Astrocyte of the spinal cord (primary cell): ENCODE results near the gene TOR1B.
A peak's percentile ranks its signal among the peaks of the same experiment; 100 is the strongest.

Experiments used
- DNase-seq: peaks from one replicate; pipeline ENCODE4 v3.0.0; 2011; ENCODE audit warnings: low read depth, low spot score
- H3K4me3 ChIP-seq: 2 replicates; pipeline ENCODE4 v1.5.1; 2011; ENCODE audit warnings: low read depth, mild to moderate bottlenecking, low read length, moderate library complexity
- CTCF ChIP-seq: IDR thresholded peaks from 2 replicates; pipeline ENCODE4 v1.5.1; 2012; ENCODE audit warnings: low read depth, mild to moderate bottlenecking, low read length, inconsistent platforms
- in situ Hi-C: cut with HindIII; loops from 2 replicates; pipeline ENCODE4 v1.10.0; 2017; ENCODE audit warnings: low sequenced_read_pairs

TOR1B gene

GRCh38 chr9:129832982-129833381 lies 30.0 kb downstream of the TOR1B start:
- in situ Hi-C loops = no loop called here
- no peak for TF ChIP-seq CTCF
- DNase-seq = no peak
- H3K4me3 ChIP-seq = no peak overlapping the region

- peak; percentile 7 for DNase-seq
- peak overlapping the region; percentile 94 for H3K4me3 ChIP-seq
- in situ Hi-C loops = no loop called here
- no peak for TF ChIP-seq CTCF
Measured at GRCh38 chr9:129834489-129835127, 31.6 kb downstream of the TOR1B start.

DNA sequence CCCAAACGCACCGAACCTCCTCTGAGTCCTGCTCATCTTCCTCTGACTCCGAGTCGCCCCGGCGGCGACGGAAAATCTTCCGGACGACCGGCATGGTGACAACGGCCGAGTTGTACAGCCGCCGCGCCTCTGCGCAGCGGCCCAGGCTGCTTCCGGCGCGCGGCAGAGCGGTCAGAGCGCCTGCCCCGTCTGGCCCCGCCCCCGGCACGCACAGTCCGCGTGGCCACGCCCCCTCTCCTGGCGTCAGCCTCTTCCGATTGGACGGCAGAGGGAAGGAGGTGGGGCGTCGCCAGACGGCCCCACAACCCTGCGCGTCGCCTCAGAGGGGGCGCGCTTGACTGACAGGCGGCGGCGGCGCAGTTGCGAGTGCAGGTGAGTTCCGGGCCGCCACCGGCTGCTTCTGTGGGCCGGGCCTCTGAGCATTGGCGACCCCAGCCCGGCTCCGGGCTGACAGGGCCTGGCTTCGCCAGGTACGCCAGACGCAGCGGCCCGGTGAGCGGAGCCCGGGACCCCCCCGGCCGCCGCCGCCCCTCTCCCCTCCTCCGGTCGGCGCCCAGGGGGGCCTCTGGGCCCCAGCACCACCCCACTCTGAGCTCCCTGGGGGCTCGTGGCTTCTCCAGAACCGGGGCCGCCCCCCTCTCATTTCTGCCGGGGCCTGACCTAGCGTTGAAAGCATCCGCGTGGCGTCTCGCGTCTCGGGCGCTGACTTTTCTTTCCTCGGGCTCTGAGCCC lies 32.3 kb downstream of the TOR1B start, which contains the start of the genes C9orf78 and USP20:
Gene C9orf78 (minus strand): TSS at position 148 of the 732 bp plus-strand sequence. CDS start 54 bp downstream, at position 94.
Gene USP20 (plus strand): TSS at position 331 of the 732 bp plus-strand sequence. CDS start 17,098 bp downstream, outside the sequence.
- in situ Hi-C loops = no loop called here
- TF ChIP-seq CTCF = no peak
- peak; percentile 95 for DNase-seq

DNA sequence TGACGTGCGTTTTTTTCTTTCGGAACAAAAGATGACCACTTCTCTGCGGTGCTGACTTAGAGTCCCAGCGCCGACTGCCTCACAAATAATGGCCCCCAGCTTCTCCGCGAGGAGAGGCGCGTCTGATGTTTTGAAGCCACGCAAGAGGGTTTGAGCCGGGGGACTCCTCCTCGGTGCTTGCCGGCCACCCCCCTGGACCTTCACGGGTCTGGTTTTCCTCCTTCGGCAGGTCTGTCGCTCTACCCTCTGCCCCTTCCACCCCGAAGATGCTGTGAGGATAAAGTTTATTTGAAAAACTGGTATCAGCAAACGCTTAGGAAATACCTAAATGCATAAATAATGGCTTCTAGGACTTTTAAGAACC lies 32.9 kb downstream of the TOR1B start:
- DNase-seq = no peak
- in situ Hi-C loops = no loop called here
- H3K4me3 ChIP-seq = peak overlapping the region; percentile 94
- no peak for TF ChIP-seq CTCF

More for the DNA sequence above, 32.3 kb downstream of the TOR1B start, which contains the start of the genes C9orf78 and USP20:
- peak within 1 kb of the TSS; percentile 94 for H3K4me3 ChIP-seq

DNA sequence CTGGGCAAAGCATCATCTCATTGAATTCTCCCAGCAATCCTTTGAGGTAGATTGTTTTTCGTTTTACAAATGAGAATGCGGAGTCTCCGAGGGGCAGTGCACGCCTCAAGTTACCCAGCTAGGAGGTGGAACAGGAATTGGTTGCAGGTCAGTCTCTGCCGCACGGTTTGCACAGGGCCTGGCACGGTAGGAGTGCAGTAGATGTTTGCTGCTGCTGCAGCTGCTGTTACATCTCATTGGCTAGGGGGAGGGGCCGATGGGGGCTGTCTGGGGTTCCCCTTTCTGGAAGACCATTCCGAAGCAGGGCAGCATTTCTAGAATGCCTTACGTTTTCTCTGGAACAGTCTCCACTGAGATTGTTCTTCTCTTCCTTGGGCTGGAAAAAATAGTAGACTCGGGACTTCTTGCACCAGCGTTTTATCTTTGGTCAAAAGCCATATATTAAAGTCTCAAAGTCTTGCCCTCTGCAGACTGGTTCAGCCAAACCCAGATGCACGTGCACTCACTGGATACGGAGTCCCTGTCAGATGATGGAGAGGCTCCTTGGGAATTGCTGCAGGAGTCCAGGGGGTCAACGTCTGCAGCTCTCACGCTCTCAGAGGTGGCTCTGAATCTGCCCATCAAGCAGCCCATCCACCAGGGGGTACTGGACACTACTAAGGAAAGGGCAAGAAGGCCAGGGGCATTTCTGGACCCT lies 33.5 kb downstream of the TOR1B start:
- DNase-seq = no peak
- no peak for TF ChIP-seq CTCF
- in situ Hi-C loops = no loop called here
- peak overlapping the region; percentile 94 for H3K4me3 ChIP-seq

DNA sequence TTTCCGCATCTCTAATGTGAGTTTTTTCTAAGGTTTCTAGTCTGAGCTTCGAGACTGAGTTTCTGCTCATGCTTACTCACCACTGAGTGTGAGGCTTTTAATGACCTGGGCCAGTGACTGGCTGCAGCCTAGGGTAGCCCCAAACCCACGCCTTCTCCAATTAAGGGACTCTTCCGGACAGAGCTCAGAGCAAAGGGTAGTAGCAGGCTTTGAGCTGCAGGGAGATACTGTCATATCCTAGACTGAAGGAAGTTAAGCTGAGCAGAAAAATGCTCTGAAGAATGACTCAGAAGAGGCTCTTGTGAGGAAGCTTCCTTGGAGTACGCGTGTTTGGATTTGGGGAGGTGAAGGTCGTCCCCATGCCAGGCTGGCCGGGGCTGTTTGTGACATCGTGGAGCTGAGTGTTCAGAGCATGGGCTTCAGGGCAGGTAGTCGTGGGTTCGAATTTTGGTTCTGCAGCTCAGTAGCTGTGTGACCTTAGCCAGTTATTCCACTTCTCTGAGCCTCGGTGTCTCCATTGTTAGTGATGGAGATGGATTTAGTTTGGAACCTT lies 35.8 kb downstream of the TOR1B start:
- no peak for TF ChIP-seq CTCF
- no peak overlapping the region for H3K4me3 ChIP-seq
- peak; percentile 74 for DNase-seq
- in situ Hi-C loops = no loop called here
